ENCODE measurements around the gene VIM.

DNA sequence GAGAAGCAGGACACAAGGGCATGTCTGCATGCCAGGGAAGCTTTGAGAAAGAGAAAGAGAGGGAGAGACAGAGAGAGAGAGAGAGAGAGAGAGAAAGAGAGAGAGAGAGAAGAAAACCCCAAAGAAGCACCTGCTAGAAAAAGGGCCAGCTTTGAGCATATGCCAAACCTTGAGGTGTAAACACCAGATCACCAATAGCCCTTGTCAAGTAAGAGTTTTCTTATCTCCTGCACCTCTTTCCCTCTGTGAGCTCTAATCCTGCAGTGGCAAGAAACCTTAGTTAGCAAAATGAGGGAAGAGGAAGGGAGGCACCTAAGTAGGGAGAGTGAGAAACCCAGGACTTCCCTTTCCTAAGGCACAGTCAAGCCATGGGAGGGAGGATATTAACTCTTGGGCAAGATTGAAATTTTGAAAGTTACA is 15.2 kb upstream of the VIM start:
- no peak for TF ChIP-seq CTCF (conservative IDR thresholded peaks at IDR 0.05; ENCODE audit: low read length)
- TF ChIP-seq EZH2phosphoT487 (IDR thresholded peaks at IDR 0.05; ENCODE audit: borderline replicate concordance): no peak

Data from Loucy (cell line).